ENCODE results near the gene SOX8. TPM values are rescaled to one million over a fixed set of nuclear protein-coding genes. Genes with fewer than 3 reads are reported as not detected.

Gene SOX8
- total and polyA plus RNA-seq, 2 experiments from 2014 or later: 5.7 to 26.2 TPM

DNA sequence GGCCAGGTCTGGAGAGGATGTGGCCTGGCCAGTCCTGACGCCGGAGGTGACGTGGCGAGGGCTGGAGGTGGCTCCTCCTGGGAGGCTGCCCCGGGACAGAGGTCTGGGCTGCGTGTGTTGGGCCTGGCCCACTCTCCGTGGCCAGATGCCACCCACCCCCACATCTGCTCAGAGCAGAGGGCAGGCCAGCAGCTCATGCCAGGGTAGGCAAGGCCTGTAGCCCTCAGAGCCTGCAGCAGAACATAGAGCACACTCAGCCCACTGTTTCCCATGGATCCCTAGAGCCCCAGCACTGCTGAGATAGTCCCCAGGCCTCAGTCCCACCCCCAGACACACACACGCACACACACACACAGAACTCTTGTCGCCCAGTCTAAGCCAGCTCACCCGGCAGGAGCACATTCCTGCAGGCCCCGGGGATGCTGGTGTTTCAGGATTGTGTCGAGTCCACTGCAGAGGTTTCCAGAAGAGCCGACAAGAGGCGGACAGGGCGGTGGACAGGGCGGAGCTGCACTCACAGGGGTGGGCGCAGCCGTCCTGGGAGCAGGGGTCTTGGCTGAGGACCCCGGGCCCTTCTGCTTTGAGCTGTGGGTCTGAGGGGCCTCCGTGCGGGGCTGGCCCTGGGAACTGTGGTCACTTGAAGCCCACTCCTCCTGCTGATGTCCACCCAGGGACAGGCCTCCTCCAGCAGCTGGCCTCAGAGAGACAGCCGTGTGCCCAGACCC is 33.4 kb downstream of the SOX8 start (continued):
- TF ChIP-seq, protein P1, sequence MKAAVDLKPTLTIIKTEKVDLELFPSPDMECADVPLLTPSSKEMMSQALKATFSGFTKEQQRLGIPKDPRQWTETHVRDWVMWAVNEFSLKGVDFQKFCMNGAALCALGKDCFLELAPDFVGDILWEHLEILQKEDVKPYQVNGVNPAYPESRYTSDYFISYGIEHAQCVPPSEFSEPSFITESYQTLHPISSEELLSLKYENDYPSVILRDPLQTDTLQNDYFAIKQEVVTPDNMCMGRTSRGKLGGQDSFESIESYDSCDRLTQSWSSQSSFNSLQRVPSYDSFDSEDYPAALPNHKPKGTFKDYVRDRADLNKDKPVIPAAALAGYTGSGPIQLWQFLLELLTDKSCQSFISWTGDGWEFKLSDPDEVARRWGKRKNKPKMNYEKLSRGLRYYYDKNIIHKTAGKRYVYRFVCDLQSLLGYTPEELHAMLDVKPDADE (IDR thresholded peaks at IDR 0.05): no peak
- TF ChIP-seq, protein P2, sequence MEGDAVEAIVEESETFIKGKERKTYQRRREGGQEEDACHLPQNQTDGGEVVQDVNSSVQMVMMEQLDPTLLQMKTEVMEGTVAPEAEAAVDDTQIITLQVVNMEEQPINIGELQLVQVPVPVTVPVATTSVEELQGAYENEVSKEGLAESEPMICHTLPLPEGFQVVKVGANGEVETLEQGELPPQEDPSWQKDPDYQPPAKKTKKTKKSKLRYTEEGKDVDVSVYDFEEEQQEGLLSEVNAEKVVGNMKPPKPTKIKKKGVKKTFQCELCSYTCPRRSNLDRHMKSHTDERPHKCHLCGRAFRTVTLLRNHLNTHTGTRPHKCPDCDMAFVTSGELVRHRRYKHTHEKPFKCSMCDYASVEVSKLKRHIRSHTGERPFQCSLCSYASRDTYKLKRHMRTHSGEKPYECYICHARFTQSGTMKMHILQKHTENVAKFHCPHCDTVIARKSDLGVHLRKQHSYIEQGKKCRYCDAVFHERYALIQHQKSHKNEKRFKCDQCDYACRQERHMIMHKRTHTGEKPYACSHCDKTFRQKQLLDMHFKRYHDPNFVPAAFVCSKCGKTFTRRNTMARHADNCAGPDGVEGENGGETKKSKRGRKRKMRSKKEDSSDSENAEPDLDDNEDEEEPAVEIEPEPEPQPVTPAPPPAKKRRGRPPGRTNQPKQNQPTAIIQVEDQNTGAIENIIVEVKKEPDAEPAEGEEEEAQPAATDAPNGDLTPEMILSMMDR (conservative IDR thresholded peaks at IDR 0.05; ENCODE audit: low read depth in 2 of 2): no peak

DNA sequence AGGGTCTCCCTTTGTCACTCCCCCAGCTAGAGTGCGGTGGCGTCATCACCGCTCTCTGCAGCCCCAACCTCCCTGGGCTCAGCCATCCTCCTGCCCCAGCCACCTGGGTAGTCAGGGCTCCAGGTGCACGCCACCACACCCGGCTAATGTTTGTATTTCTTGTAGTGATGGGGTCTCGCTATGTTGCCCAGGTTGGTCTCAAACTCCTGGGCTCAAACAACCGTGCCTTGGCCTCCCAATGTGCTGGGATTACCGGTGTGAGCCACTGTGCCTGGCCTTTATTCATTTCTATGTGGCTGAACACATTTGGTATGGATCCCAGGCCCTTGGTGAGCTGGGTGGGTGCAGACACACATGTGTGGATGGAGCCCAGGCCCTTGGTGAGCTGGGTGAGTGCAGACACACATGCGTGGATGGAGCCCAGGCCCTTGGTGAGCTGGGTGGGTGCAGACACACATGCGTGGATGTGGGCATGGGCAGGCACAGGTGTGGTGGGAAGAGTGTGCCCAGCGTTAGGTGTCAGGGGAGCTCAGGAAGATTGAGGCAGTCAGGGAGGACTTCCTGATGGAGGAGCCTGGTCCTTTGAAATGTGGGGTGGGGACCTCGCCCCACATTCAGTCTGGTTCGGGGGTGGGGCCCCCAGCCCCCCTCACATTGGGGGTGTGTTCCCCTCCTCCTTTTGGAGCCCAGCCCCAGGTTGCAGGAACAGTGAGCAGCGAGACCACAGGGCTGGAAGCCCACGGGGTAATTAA is 37.1 kb downstream of the SOX8 start:
- Histone ChIP-seq H3K27me3 (ENCODE audit: insufficient read depth) (no peaks in the 10 kb centered on the region), H3K4me1 (ENCODE audit: insufficient read depth) (no peaks in the 10 kb centered on the region), H3K27ac (ENCODE audit: low read depth) (no peak overlapping the region), H3K9me2 (ENCODE audit: insufficient read depth) (no peaks in the 10 kb centered on the region), H3K4me2 (no peak overlapping the region), H2AFZ (no peak overlapping the region), H3K79me2 (replicated peaks; ENCODE audit: insufficient read depth) (no peaks in the 10 kb centered on the region), H4K20me1 (replicated peaks; ENCODE audit: insufficient read depth) (no peaks in the 10 kb centered on the region), H3F3A (replicated peaks; ENCODE audit: low read depth) (no peaks in the 10 kb centered on the region), H3K36me3 (ENCODE audit: insufficient read depth) (no peaks in the 10 kb centered on the region), H3K4me3 (no peak overlapping the region)
- Mint-ChIP-seq H3K4me1 (no peaks in the 10 kb centered on the region), H3K27ac (peak overlapping the region; percentile 78; the same call in 1 of the 2 replicates), H3K4me3 (no peak overlapping the region), H3K36me3 (ENCODE audit: low read depth) (no peaks in the 10 kb centered on the region), H3K27me3 (ENCODE audit: insufficient read depth, low read depth, poor library complexity) (peaks cover 4% of the 10 kb centered on the region), H3K9me3 (no peaks in the 10 kb centered on the region)
- ATAC-seq (no peak), DNase-seq (ENCODE audit: low spot score) (no peak)
- TF ChIP-seq, protein P1 (IDR thresholded peaks at IDR 0.05): no peak
- no peak for TF ChIP-seq ZNF114 (CRISPR knock-in tag; IDR thresholded peaks at IDR 0.05)
- no peak for TF ChIP-seq EZH2 (IDR thresholded peaks at IDR 0.05; ENCODE audit: low read depth, unreplicated experiment)
- TF ChIP-seq STAT1 (IDR thresholded peaks at IDR 0.05; ENCODE audit: unreplicated experiment): no peak
- TF ChIP-seq, protein P3, sequence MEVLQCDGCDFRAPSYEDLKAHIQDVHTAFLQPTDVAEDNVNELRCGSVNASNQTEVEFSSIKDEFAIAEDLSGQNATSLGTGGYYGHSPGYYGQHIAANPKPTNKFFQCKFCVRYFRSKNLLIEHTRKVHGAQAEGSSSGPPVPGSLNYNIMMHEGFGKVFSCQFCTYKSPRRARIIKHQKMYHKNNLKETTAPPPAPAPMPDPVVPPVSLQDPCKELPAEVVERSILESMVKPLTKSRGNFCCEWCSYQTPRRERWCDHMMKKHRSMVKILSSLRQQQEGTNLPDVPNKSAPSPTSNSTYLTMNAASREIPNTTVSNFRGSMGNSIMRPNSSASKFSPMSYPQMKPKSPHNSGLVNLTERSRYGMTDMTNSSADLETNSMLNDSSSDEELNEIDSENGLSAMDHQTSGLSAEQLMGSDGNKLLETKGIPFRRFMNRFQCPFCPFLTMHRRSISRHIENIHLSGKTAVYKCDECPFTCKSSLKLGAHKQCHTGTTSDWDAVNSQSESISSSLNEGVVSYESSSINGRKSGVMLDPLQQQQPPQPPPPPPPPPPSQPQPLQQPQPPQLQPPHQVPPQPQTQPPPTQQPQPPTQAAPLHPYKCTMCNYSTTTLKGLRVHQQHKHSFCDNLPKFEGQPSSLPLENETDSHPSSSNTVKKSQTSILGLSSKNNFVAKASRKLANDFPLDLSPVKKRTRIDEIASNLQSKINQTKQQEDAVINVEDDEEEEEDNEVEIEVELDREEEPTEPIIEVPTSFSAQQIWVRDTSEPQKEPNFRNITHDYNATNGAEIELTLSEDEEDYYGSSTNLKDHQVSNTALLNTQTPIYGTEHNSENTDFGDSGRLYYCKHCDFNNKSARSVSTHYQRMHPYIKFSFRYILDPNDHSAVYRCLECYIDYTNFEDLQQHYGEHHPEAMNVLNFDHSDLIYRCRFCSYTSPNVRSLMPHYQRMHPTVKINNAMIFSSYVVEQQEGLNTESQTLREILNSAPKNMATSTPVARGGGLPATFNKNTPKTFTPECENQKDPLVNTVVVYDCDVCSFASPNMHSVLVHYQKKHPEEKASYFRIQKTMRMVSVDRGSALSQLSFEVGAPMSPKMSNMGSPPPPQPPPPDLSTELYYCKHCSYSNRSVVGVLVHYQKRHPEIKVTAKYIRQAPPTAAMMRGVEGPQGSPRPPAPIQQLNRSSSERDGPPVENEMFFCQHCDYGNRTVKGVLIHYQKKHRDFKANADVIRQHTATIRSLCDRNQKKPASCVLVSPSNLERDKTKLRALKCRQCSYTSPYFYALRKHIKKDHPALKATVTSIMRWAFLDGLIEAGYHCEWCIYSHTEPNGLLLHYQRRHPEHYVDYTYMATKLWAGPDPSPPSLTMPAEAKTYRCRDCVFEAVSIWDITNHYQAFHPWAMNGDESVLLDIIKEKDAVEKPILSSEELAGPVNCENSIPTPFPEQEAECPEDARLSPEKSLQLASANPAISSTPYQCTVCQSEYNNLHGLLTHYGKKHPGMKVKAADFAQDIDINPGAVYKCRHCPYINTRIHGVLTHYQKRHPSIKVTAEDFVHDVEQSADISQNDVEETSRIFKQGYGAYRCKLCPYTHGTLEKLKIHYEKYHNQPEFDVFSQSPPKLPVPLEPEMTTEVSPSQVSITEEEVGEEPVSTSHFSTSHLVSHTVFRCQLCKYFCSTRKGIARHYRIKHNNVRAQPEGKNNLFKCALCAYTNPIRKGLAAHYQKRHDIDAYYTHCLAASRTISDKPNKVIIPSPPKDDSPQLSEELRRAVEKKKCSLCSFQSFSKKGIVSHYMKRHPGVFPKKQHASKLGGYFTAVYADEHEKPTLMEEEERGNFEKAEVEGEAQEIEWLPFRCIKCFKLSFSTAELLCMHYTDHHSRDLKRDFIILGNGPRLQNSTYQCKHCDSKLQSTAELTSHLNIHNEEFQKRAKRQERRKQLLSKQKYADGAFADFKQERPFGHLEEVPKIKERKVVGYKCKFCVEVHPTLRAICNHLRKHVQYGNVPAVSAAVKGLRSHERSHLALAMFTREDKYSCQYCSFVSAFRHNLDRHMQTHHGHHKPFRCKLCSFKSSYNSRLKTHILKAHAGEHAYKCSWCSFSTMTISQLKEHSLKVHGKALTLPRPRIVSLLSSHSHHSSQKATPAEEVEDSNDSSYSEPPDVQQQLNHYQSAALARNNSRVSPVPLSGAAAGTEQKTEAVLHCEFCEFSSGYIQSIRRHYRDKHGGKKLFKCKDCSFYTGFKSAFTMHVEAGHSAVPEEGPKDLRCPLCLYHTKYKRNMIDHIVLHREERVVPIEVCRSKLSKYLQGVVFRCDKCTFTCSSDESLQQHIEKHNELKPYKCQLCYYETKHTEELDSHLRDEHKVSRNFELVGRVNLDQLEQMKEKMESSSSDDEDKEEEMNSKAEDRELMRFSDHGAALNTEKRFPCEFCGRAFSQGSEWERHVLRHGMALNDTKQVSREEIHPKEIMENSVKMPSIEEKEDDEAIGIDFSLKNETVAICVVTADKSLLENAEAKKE (CRISPR knock-in tag; IDR thresholded peaks at IDR 0.05): no peak
- TF ChIP-seq JUNB (IDR thresholded peaks at IDR 0.05; ENCODE audit: unreplicated experiment): no peak
- TF ChIP-seq, protein P2 (conservative IDR thresholded peaks at IDR 0.05; ENCODE audit: low read depth in 2 of 2): no peak
- no peak for TF ChIP-seq POLR2AphosphoS5 (IDR thresholded peaks at IDR 0.05; ENCODE audit: low read depth)
